HG02943 (cell line): ENCODE measurements around the gene ULK1.
"Not testable (repeated sequence)": the region's sequence is repeated elsewhere in the genome, so short reads cannot be mapped to it uniquely, and the experiment has no call there.

ENCODE experiments used
- ATAC-seq: cut with Tn5 transposase; IDR thresholded peaks from one replicate; pipeline ENCODE4 v1.9.1; 2021; ENCODE audit warnings: mild to moderate bottlenecking, low read depth, moderate library complexity; ENCODE audit not compliant: unreplicated experiment

ULK1 gene

DNA sequence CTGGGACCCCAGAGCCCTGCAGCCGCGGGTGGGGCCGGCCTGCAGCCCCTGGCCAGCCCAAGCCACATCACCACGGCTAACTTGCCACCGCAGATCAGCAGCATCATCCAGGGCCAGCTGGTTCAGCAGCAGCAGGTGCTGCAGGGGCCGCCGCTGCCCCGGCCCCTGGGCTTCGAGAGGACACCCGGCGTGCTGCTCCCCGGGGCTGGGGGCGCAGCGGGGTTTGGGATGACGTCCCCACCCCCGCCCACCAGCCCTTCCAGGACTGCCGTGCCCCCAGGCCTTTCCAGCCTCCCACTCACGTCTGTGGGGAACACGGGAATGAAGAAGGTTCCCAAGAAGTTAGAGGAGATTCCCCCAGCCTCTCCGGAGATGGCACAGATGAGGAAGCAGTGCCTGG is 66.9 kb downstream of the ULK1 start:
- not testable (repeated sequence) for ATAC-seq

DNA sequence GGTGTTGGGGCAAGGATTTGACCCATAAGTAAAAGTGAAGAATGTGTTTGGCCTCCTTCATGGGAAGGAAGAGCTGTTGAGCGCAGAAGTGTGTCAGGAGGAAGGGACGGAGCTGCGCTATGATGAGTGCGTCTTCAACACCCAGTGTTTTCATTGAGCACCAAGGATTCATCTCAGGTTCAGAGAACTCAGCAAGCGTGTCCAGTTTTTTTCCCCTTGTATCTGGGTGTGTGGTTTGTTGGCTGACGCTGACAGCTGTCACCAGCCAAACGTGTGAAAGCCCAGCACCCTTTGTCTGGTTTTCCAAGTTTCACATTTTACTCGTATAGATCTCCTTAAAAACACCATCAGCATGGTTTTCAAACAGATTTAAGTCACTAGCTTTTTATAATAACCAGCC is 67.6 kb downstream of the ULK1 start:
- ATAC-seq, result no peak

DNA sequence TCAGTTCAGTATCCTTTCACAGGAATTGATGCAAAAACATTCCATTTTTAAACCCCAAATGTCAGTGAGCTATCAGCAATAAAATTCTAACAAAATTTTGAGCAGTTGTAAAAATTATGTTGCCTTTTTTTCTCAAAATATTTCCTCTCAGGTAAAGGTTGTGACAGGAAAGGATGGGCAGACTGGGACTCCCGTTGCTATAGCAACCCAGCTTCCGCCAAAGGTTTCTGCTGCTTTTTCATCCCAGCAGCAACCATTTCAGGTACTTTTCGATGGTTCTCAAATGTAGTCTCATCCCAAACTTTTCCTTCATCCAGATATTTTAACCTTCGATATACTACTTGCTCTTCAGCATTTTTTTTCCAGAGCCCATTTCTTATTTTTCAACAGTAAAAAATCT is 69.0 kb downstream of the ULK1 start:
- ATAC-seq, result no peak

DNA sequence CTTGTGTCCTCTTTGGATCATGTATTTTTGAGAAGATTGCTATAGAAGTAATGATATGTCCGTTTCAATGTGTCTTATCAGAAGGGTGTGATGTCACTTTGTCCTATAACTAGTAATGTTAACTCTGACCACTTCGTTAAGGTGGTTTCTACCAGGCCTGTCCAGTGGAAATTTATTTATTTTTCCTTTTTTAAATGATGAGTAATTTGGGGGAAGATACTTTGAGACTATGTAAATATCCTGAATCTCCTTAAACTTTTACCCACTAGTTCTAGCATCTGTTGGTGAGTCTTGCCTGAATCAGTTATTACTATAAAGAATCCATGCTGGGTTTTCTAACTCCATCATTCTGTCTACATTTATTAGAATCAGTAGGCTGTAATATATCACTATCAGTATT is 70.7 kb downstream of the ULK1 start:
- ATAC-seq, result no peak

DNA sequence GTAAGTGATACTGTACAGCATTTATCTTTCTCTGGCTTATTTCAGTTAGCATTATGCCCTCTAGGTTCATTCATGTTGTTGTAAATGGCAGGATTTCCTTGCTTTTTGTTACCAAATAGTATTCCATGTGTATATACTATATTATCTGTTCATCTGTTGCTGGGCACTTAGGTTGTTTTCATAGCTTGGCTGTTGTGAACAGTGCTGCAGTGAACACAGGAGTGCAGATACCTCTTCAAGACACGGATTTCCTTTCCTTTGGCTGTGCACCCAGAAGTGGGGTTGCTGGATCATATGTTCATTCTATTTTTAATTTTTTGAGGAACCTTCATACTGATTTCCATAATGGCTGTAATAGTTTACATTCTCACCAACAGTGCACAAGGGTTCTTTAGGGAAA is 76.8 kb downstream of the ULK1 start:
- no peak for ATAC-seq
